AG10803 (cell line): ENCODE data around the gene OR8B2.
"Not testable (repeated sequence)": the region's sequence is repeated elsewhere in the genome, so short reads cannot be mapped to it uniquely, and the experiment has no call there.

Experiments
- DNase-seq: peaks from one replicate; pipeline ENCODE4 v3.0.0; 2010; ENCODE audit warnings: low read depth
- H3K4me3 ChIP-seq: 2 replicates; pipeline ENCODE4 v1.5.1; 2011; ENCODE audit warnings: mild to moderate bottlenecking, low read length, control low read depth
- TF ChIP-seq, protein P1 (sequence below): conservative IDR thresholded peaks from 2 replicates; pipeline ENCODE4 v1.5.1; 2011; ENCODE audit warnings: mild to moderate bottlenecking, low read length, control low read depth, inconsistent platforms

OR8B2 gene

DNA sequence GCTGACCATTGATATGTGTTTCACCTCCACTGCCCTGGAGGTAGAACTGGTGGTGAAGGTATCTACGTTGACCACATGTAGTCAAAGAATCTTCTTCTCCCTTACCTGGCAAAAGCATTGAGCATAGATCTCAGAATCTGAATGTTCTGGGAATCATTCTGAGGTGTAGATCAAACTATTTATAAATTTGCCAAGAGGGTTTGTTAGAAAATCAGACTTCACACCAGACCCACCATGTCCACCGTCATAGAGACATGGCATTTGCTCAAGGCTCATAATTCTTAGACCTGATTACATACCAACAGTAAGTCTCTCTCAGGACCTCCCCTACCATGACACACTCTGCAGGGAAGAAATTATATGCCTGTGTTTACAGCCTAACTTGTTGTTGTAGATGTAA lies at the start of gene OR8B2:
Gene OR8B2, minus strand, starts transcription at position 101 of the 400 bp plus-strand sequence. CDS start 1,156 bp downstream, outside the sequence.
- no peak within 1 kb of the TSS for H3K4me3 ChIP-seq
- TF ChIP-seq, protein P1, sequence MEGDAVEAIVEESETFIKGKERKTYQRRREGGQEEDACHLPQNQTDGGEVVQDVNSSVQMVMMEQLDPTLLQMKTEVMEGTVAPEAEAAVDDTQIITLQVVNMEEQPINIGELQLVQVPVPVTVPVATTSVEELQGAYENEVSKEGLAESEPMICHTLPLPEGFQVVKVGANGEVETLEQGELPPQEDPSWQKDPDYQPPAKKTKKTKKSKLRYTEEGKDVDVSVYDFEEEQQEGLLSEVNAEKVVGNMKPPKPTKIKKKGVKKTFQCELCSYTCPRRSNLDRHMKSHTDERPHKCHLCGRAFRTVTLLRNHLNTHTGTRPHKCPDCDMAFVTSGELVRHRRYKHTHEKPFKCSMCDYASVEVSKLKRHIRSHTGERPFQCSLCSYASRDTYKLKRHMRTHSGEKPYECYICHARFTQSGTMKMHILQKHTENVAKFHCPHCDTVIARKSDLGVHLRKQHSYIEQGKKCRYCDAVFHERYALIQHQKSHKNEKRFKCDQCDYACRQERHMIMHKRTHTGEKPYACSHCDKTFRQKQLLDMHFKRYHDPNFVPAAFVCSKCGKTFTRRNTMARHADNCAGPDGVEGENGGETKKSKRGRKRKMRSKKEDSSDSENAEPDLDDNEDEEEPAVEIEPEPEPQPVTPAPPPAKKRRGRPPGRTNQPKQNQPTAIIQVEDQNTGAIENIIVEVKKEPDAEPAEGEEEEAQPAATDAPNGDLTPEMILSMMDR = no peak
- DNase-seq = no peak

GRCh38 chr11:124429599-124429998 lies 45.3 kb upstream of the OR8B2 start:
- no peak overlapping the region for H3K4me3 ChIP-seq
- no peak for DNase-seq
- TF ChIP-seq, protein P1 = no peak

- no peak within 1 kb of the TSS for H3K4me3 ChIP-seq
- TF ChIP-seq, protein P1 = no peak
- no peak for DNase-seq
These were observed 40.2 kb upstream of the OR8B2 start, which contains the start of gene OR8B4 for GRCh38 chr11:124424384-124424921. Gene OR8B4, minus strand, starts transcription at chr11:124424871. Its CDS starts 0 bp downstream, at chr11:124424871.

- no peak for DNase-seq
- TF ChIP-seq, protein P1 = no peak
- no peak overlapping the region for H3K4me3 ChIP-seq
These were observed 36.7 kb upstream of the OR8B2 start for GRCh38 chr11:124421043-124421442.

GRCh38 chr11:124415356-124415923 lies 31.1 kb upstream of the OR8B2 start:
- DNase-seq = peak; percentile 65
- H3K4me3 ChIP-seq = no peak overlapping the region
- TF ChIP-seq, protein P1 = peak; percentile 80

- no peak for DNase-seq
- TF ChIP-seq, protein P1 = no peak
These were observed 25.6 kb upstream of the OR8B2 start for GRCh38 chr11:124409906-124410305.

DNA sequence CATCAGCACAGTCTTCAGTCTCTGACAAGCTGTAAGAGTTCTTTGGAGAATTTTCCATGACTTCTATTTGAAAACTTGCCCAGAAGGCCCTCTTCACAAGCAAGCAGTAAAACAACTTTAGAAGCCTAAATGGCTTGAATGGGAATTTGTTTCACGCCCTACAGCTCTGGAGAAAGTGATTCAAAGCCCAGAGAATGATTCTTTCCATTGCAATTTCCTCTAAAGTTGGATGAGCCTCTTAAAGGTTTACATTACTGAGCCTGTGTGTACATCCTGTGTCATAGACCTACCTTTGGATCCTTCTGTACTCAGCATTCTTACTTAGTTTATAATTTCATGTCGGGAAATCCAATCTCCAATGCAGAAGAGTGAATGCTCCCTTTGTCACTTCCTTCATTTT lies 21.3 kb upstream of the OR8B2 start:
- TF ChIP-seq, protein P1 = no peak
- no peak for DNase-seq
- H3K4me3 ChIP-seq = no peak overlapping the region

More at GRCh38 chr11:124409906-124410305, 25.6 kb upstream of the OR8B2 start:
- no peak overlapping the region for H3K4me3 ChIP-seq

GRCh38 chr11:124403186-124403585 lies 18.9 kb upstream of the OR8B2 start:
- not testable (repeated sequence) for DNase-seq, H3K4me3 ChIP-seq
